Sigmoid colon (tissue), 7 donors: Measurements from ENCODE around the gene MAD1L1. TPM values are rescaled to one million over a fixed set of nuclear protein-coding genes. Genes with fewer than 3 reads are reported as not detected.

Experiments used
- DNase-seq: peaks from one replicate; pipeline ENCODE4 v3.0.0-alpha.2; 2019
- H3K27ac ChIP-seq, 4 donors: fragments of 200-600 bp; sonication (generic); one replicate each; pipeline ENCODE4 v1.5.1; 2016 to 2019; ENCODE audit warnings: mild to moderate bottlenecking in 1 of 4
- H3K27me3 ChIP-seq, 3 donors: fragments of 200-600 bp; sonication (generic); one replicate each; pipeline ENCODE4 v1.5.1; 2019; ENCODE audit warnings: mild to moderate bottlenecking in 1 of 3
- H3K36me3 ChIP-seq, 4 donors: fragments of 200-600 bp; sonication (generic); one replicate each; pipeline ENCODE4 v1.5.1; 2016 to 2019
- H3K4me1 ChIP-seq, 4 donors: fragments of 200-600 bp; sonication (generic); one replicate each; pipeline ENCODE4 v1.5.1; 2017 to 2019
- H3K4me3 ChIP-seq, 4 donors: fragments of 200-600 bp; sonication (generic); one replicate each; pipeline ENCODE4 v1.5.1; 2017 to 2019; ENCODE audit warnings: mild to moderate bottlenecking in 2 of 4, moderate library complexity in 1 of 4
- H3K9me3 ChIP-seq, 4 donors: fragments of 200-600 bp in 3 of 4; sonication (generic) in 3 of 4; one replicate each; pipeline versions ENCODE4 v1.5.1 to v1.6.1; 2013 to 2019
- EP300 ChIP-seq, 4 donors: sonication (generic); formaldehyde crosslinking; IDR thresholded peaks; one replicate each; pipeline ENCODE4 v1.6.1; 2017; ENCODE audit warnings: antibody characterized with exemption in 4 of 4
- POLR2A ChIP-seq, 2 donors: fragments of 450-650 bp; IDR thresholded peaks; one replicate each; pipeline ENCODE4 v1.6.1; 2016; ENCODE audit warnings: antibody characterized with exemption in 2 of 2, mild to moderate bottlenecking in 2 of 2, moderate library complexity in 2 of 2
- POLR2AphosphoS5 ChIP-seq, 4 donors: sonication (generic); formaldehyde crosslinking; IDR thresholded peaks; one replicate each; pipeline ENCODE4 v1.6.1; 2017; ENCODE audit warnings: antibody characterized with exemption in 4 of 4
- WGBS, 2 donors: extraction: QIAGEN DNeasy Blood & Tissue Kit; methylation state at CpG; one replicate each; pipeline ENCODE4 v1.1.7; 2013; 5-methylcytosine and 5-hydroxymethylcytosine counted together
- intact Hi-C: fragments of 100-400 bp; cut with DNase I; formaldehyde crosslinking; loops from one replicate; pipeline ENCODE4 v1.15.1; 2023
- polyA plus RNA-seq, 3 donors: library from polyadenylated mRNA; stranded (reverse); fragments of 200-250 nt; gene quantifications; one replicate each; pipeline ENCODE4 v1.2.3, GENCODE V29; 2013
- total RNA-seq, 4 donors: library from RNA; depleted of rRNA; stranded (reverse); fragments of >200 nt; gene quantifications; one replicate each; pipeline ENCODE4 v1.1.0, GENCODE V29; 2016
- TF ChIP-seq, protein P1 (sequence below), 4 experiments: fragments of 450-650 bp in 3 of 4; fragments of 200-600 bp in 1 of 4; IDR thresholded peaks; one replicate each; pipeline ENCODE4 v1.5.1; 2016 to 2019; ENCODE audit warnings: antibody characterized with exemption in 4 of 4, mild to moderate bottlenecking in 3 of 4, moderate library complexity in 2 of 4
- donor health status: healthy with polysubstance abuse.
- donor health status: Bipolar disorder and iron deficiency.
- donor health status: healthy.

Gene MAD1L1
- total and polyA plus RNA-seq, 7 donors = 10.2 to 38.4 (median 20.6) TPM

DNA sequence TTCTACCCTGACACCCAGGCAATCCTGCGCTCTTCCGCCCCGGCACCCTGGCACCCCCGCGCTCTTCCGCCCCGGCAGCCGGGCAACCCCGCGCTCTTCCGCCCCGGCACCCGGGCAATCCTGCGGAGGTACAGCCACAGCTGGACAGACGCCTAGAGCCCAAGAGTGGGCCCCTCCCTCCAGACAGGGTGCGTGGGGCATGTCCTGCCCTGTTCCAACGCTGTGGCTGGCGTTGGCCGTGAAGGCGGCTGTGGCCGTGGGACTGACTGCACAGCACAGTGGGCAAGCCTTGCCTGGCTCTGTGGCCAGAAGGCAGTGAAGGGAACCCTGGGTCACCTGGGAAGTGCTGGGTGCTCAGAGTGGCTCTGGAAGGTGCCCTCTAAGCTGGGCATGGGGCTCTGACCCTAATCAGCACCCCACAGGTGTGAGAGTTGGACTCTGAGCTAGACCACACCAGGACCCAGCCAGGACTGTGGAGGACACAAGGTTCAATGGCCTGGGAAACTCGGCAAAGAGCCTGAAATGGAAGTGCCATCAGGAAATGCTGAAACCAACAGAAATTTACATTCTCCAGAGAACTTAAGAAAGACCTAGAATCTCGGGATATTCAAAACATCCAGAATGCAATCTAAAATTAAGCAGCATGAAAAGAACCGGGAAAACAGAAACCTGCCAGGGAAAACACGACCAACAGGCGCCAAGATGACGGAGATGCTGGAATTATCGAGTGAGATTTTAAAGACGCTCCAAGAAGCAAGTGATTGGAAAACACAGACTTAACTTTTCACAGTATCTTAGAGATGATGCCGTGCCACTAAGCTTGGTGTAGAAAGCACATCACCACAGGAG, 309.1 kb downstream of the MAD1L1 start:
- no peak overlapping the region for H3K27ac ChIP-seq
- no peaks in the 10 kb centered on the region for H3K27me3 ChIP-seq
- no peaks in the 10 kb centered on the region for H3K4me1 ChIP-seq
- TF ChIP-seq EP300 (IDR thresholded peaks at IDR 0.05) = no peak
- no peak for TF ChIP-seq POLR2AphosphoS5 (IDR thresholded peaks at IDR 0.05)
- TF ChIP-seq POLR2A (IDR thresholded peaks at IDR 0.05) = no peak
- TF ChIP-seq, protein P1, sequence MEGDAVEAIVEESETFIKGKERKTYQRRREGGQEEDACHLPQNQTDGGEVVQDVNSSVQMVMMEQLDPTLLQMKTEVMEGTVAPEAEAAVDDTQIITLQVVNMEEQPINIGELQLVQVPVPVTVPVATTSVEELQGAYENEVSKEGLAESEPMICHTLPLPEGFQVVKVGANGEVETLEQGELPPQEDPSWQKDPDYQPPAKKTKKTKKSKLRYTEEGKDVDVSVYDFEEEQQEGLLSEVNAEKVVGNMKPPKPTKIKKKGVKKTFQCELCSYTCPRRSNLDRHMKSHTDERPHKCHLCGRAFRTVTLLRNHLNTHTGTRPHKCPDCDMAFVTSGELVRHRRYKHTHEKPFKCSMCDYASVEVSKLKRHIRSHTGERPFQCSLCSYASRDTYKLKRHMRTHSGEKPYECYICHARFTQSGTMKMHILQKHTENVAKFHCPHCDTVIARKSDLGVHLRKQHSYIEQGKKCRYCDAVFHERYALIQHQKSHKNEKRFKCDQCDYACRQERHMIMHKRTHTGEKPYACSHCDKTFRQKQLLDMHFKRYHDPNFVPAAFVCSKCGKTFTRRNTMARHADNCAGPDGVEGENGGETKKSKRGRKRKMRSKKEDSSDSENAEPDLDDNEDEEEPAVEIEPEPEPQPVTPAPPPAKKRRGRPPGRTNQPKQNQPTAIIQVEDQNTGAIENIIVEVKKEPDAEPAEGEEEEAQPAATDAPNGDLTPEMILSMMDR (IDR thresholded peaks at IDR 0.05) = no peak
- H3K4me3 ChIP-seq = no peak overlapping the region
- 96 to 97% methylated on average over 30 of the region's 30 CpGs for WGBS, 2 donors
- no peaks in the 10 kb centered on the region for H3K36me3 ChIP-seq
- intact Hi-C loops = no loop called here
- H3K9me3 ChIP-seq = no peaks in the 10 kb centered on the region
- no peak for DNase-seq

DNA sequence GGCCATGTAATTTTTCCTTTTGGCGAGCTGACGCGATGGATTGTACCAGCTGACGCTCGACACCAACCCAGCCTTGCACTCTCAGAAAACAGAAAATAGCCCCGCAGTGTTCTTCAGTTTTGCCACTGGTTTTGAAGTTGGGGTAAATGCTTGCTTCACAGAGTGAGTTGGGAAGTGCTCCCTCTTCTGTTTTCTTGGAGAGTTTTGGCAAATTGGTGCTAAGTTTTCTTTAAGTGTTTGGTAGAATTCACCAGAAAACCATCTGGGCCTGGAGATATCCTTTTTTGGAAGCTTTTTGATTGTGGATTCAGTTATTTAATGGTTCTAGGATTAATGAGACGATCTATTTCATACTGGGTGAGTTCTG, 309.9 kb downstream of the MAD1L1 start:
- 96 to 98% methylated on average over 7 of the region's 7 CpGs for whole genome bisulfite sequencing, 2 donors

DNA sequence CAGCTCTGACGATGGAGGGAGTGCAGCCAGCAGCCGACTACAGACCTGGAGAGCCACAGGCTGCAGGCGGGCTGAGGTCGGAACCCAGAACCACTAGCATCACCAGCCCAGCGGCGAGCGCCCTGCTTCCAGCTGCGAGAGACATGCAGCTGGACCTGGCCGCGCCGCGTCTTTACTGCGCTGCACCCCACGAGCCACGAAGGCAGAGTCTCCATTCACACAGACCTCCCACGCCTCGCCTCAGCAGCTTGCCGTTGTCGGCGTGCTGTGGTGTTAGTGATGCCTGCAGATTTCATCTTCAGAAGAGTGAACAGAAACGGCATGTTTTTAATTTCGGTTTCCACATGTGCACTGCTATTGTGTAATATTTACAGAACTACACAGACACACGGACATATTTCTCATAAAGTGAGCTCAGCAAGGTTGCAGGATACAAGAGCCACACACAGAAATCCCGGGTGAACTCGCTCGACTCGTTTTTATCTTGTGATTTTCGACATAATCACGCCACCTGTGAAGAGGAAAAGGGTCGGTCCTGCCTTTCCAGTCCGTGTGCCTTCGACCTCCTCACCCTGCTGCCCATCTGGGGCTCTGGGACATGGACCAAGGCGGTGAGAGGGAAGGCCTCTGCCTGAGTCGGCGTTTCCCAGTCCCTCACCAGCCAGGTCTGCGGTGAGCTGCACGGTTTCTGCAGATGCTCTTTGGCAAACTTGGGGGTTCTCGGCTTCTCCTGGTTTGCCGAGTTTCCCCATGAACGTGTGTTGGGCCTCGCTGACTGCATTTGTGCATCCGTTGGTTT, 310.5 kb downstream of the MAD1L1 start:
- H3K27ac ChIP-seq = no peak overlapping the region
- TF ChIP-seq EP300 (IDR thresholded peaks at IDR 0.05) = no peak
- TF ChIP-seq, protein P1 (IDR thresholded peaks at IDR 0.05) = no peak
- TF ChIP-seq POLR2A (IDR thresholded peaks at IDR 0.05) = no peak
- no peak for TF ChIP-seq POLR2AphosphoS5 (IDR thresholded peaks at IDR 0.05)
- WGBS, 2 donors = 80 to 88% methylated on average over 42 of the region's 42 CpGs
- intact Hi-C loops = no loop called here
- no peaks in the 10 kb centered on the region for H3K9me3 ChIP-seq
- no peak overlapping the region for H3K4me3 ChIP-seq
- DNase-seq = no peak
- H3K27me3 ChIP-seq = no peaks in the 10 kb centered on the region
- no peaks in the 10 kb centered on the region for H3K4me1 ChIP-seq
- no peaks in the 10 kb centered on the region for H3K36me3 ChIP-seq

More for the DNA sequence above, 309.9 kb downstream of the MAD1L1 start:
- no peaks in the 10 kb centered on the region for H3K4me1 ChIP-seq
- no peaks in the 10 kb centered on the region for H3K9me3 ChIP-seq
- no peaks in the 10 kb centered on the region for H3K27me3 ChIP-seq
- intact Hi-C loops = no loop called here
- no peaks in the 10 kb centered on the region for H3K36me3 ChIP-seq
- TF ChIP-seq POLR2A (IDR thresholded peaks at IDR 0.05) = no peak
- TF ChIP-seq, protein P1 (IDR thresholded peaks at IDR 0.05) = no peak
- TF ChIP-seq POLR2AphosphoS5 (IDR thresholded peaks at IDR 0.05) = no peak
- no peak for TF ChIP-seq EP300 (IDR thresholded peaks at IDR 0.05)
- H3K4me3 ChIP-seq = no peak overlapping the region
- DNase-seq = no peak
- H3K27ac ChIP-seq = no peak overlapping the region

DNA sequence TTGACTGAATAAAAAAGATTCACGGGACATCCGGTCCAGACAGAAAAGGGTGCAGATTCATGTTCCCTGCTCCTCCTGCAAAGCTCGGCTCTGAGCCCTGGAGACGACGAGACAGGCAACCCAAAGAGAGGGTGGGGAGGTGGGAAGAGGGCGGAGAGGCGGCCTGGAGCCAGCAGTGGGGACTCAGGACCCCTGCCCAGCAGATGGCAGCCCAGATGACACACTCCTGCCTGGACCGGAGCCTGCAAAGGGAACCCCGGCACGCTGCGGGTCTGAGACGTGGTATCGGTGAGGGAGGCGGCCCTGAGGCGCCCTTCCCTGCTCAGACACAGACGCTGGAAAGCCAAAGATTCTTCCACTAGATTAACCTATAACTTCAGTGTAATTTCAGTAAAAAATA, 311.9 kb downstream of the MAD1L1 start:
- Histone ChIP-seq H3K4me3 (no peak overlapping the region), H3K27me3 (no peaks in the 10 kb centered on the region), H3K4me1 (no peaks in the 10 kb centered on the region), H3K36me3 (no peaks in the 10 kb centered on the region), H3K27ac (no peak overlapping the region), H3K9me3 (no peaks in the 10 kb centered on the region)
- intact Hi-C loops = no loop called here
- 81 to 93% methylated on average over 16 of the region's 16 CpGs for WGBS, 2 donors
- TF ChIP-seq POLR2AphosphoS5 (IDR thresholded peaks at IDR 0.05) (no peak), POLR2A (IDR thresholded peaks at IDR 0.05) (no peak), EP300 (IDR thresholded peaks at IDR 0.05) (no peak)
- TF ChIP-seq, protein P1 (IDR thresholded peaks at IDR 0.05) = no peak
- no peak for DNase-seq
